ENCODE data around the gene RAE1.

DNA sequence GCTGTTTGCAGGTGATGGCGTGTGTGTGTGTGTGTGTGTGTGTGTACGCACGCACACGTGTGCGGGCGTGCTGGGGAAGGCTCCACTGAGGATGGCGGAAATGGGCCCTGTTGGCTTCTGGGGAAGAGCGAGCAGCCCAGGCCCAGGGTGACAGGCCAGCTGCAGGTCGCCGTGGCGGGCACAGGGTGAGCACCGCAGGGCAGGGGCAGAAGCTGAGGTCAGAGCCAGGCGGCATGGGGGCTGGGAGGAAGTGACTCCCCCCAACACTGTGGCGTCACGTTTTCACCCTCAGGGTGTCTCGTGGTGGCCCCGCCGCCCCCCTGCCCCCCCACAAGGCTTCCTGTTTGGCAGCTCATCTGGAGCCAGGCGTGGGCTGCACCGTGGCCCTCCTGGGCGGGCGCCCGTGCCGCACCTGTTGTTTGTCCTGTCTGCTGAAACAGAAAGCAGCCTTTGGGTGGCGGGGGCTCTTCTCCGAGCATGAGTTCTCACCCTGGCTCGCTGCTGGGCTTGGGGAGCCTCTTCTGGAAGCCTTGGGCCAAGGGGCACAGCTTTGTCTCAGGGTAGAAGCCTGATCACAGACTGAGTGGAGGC, 47.3 kb downstream of the RAE1 start:
- no peak for TF ChIP-seq GATA3 (IDR thresholded peaks at IDR 0.05; ENCODE audit: low read depth, low read length)
- no peak for TF ChIP-seq GATA2 (IDR thresholded peaks at IDR 0.05; ENCODE audit: low read depth, low read length)
